Placental pericyte (primary cell): ENCODE measurements around the gene NRAP. TPM values are rescaled to one million over a fixed set of nuclear protein-coding genes. Genes with fewer than 3 reads are reported as not detected.

Experiments
- total RNA-seq: library from RNA; depleted of rRNA; stranded (reverse); fragments of >200 nt; gene quantifications from 2 replicates; pipeline ENCODE4 v1.2.3, GENCODE V29; 2012

Gene NRAP, protein sequence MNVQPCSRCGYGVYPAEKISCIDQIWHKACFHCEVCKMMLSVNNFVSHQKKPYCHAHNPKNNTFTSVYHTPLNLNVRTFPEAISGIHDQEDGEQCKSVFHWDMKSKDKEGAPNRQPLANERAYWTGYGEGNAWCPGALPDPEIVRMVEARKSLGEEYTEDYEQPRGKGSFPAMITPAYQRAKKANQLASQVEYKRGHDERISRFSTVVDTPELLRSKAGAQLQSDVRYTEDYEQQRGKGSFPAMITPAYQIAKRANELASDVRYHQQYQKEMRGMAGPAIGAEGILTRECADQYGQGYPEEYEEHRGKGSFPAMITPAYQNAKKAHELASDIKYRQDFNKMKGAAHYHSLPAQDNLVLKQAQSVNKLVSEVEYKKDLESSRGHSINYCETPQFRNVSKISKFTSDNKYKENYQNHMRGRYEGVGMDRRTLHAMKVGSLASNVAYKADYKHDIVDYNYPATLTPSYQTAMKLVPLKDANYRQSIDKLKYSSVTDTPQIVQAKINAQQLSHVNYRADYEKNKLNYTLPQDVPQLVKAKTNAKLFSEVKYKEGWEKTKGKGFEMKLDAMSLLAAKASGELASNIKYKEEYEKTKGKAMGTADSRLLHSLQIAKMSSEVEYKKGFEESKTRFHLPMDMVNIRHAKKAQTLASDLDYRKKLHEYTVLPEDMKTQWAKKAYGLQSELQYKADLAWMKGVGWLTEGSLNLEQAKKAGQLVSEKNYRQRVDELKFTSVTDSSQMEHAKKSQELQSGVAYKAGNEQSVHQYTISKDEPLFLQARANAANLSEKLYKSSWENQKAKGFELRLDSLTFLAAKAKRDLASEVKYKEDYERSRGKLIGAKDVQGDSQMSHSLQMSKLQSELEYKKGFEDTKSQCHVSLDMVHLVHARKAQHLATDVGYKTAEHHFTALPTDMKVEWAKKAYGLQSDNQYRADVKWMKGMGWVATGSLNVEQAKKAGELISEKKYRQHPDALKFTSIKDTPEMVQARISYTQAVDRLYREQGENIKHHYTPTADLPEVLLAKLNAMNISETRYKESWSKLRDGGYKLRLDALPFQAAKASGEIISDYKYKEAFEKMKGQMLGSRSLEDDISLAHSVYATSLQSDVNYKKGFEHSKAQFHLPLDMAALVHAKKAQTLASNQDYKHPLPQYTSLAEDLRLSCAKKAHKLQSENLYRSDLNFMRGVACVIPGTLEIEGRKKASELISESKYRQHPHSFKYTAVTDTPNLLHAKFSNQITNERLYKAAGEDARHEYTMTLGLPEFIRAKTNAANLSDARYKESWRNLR (N-terminal part only)
- not detected in 2 replicates for total RNA-seq

GRCh38 chr10:113663908-113664307 lies at the start of gene NRAP:
NRAP (minus strand) TSS chr10:113664041; CDS start chr10:113663882, 159 bp downstream.

DNA sequence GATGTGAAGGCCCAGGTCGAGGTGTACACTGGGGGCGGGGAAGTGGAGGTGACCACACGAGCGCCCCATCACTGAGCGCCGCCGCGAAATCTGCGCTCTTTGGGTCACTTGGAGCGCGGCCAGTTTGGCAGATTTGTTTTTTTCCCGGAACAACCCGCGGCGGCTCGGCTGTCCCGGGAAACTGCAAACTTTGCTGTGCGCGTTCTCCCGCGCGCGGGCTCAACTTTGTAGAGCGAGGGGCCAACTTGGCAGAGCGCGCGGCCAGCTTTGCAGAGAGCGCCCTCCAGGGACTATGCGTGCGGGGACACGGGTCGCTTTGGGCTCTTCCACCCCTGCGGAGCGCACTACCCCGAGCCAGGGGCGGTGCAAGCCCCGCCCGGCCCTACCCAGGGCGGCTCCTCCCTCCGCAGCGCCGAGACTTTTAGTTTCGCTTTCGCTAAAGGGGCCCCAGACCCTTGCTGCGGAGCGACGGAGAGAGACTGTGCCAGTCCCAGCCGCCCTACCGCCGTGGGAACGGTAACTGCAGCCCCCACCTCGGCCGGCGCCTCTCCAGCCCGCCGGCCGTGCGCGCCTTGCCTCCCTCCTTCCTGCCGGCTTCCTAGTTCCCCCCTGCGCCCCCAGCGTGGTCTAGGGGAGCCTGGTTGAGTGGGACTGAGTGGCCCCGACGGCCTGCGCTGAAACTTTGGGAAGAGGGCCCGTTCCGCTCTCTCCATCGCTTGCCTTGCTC lies 15.8 kb upstream of the NRAP start, which contains the start of gene CASP7:
CASP7 (plus strand) TSS at position 450 of the 727 bp plus-strand sequence. CDS start 17,582 bp downstream, outside the sequence.

GRCh38 chr10:113552701-113553100 lies 111.1 kb downstream of the NRAP start, which contains the start of gene HABP2:
HABP2 (plus strand) TSS chr10:113553053; CDS start chr10:113553122, 69 bp downstream.

Other genes with a start within 250 kb of the NRAP start
- gene HABP2, start 111.0 kb downstream of the NRAP start, total RNA-seq, result not detected in 2 replicates
- 13.1 and 34.8 TPM in 2 replicates for gene CASP7, start 15.9 kb upstream of the NRAP start, total RNA-seq
- gene PLEKHS1, start 87.6 kb upstream of the NRAP start, total RNA-seq, result under 0.01 TPM in 1 of 2 replicates, not detected in the other
- gene DCLRE1A, start 190.0 kb upstream of the NRAP start, total RNA-seq, result 3.7 and 7.9 TPM in 2 replicates
- 9.0 and 26.3 TPM in 2 replicates for gene NHLRC2, start 190.6 kb upstream of the NRAP start, total RNA-seq